ENCODE results near the gene QSOX1. TPM values are rescaled to one million over a fixed set of nuclear protein-coding genes. Genes with fewer than 3 reads are reported as not detected.

QSOX1 gene, protein sequence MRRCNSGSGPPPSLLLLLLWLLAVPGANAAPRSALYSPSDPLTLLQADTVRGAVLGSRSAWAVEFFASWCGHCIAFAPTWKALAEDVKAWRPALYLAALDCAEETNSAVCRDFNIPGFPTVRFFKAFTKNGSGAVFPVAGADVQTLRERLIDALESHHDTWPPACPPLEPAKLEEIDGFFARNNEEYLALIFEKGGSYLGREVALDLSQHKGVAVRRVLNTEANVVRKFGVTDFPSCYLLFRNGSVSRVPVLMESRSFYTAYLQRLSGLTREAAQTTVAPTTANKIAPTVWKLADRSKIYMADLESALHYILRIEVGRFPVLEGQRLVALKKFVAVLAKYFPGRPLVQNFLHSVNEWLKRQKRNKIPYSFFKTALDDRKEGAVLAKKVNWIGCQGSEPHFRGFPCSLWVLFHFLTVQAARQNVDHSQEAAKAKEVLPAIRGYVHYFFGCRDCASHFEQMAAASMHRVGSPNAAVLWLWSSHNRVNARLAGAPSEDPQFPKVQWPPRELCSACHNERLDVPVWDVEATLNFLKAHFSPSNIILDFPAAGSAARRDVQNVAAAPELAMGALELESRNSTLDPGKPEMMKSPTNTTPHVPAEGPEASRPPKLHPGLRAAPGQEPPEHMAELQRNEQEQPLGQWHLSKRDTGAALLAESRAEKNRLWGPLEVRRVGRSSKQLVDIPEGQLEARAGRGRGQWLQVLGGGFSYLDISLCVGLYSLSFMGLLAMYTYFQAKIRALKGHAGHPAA
- total RNA-seq (2021) (69.0 and 69.7 TPM in 2 replicates), Bru-seq, nascent RNA (percentile 60 among the genes with signal in this experiment), BruChase-seq, experiment 1, labeled RNA remaining after a 2-hour chase (percentile 67 among the genes with signal in this experiment), BruChase-seq, experiment 2, labeled RNA remaining after a 6-hour chase (percentile 72 among the genes with signal in this experiment)
- long read RNA-seq, full-length matches to known transcripts = 132 of 188 reads
- long read RNA-seq, partial matches to known transcripts = 26 of 188 reads
- long read RNA-seq, other reads (novel, unspliced or antisense) = 30 of 188 reads

- BruUV-seq (replicated peaks) = no TSS peak
- TF ChIP-seq CTCF (conservative IDR thresholded peaks at IDR 0.05; ENCODE audit: low read depth, low read length) (no peak), EZH2 (IDR thresholded peaks at IDR 0.05; ENCODE audit: borderline replicate concordance, low read depth, low read length, poor library complexity, severe bottlenecking) (no peak)
- intact Hi-C loops (cut with micrococcal nuclease; ENCODE audit: unreplicated experiment) = no loop called here
- no peaks in the 10 kb centered on the region for H3K36me3 ChIP-seq (ENCODE audit: insufficient read depth, low read length, poor library complexity, severe bottlenecking)
- ChIA-PET POLR2A (ENCODE audit: low non-redundant PET) (interaction anchor here (0.6 to 0.7 kb wide), 5 partner anchors 9 to 1933 kb away, joined by 3 to 9 read pairs (median 8); no protein-coding TSS in a partner anchor), CTCF (interaction anchor here (0.6 kb wide), 1 partner anchor 13 kb away, joined by 3 read pairs; no protein-coding TSS in a partner anchor)
- no peaks in the 10 kb centered on the region for H3K27me3 ChIP-seq (replicated peaks; ENCODE audit: insufficient read depth, low read depth, low read length, poor library complexity)
- peak within 1 kb of the TSS; percentile 72 for H3K4me3 ChIP-seq (ENCODE audit: low read depth, low read length, poor library complexity, severe bottlenecking)
- peaks cover 32% of the 10 kb centered on the region for H3K4me1 ChIP-seq (ENCODE audit: insufficient read depth, low read length, poor library complexity, severe bottlenecking)
- peak within 1 kb of the TSS; percentile 90 for H3K27ac ChIP-seq (ENCODE audit: low read depth, low read length, poor library complexity, severe bottlenecking)
- no peaks in the 10 kb centered on the region for H3K9me3 ChIP-seq (ENCODE audit: low read depth, low read length, poor library complexity, severe bottlenecking)
- peak; percentile 88 for DNase-seq (ENCODE audit: low spot score)
Observed at GRCh38 chr1:180154325-180155181, at the start of gene QSOX1. Gene QSOX1, plus strand, starts transcription at chr1:180154869. Its CDS starts 39 bp downstream, at chr1:180154908.

- intact Hi-C loops (cut with micrococcal nuclease; ENCODE audit: unreplicated experiment) = no loop called here
- TSS peak; percentile 18 for BruUV-seq (replicated peaks)
- no peak overlapping the region for H3K27ac ChIP-seq (ENCODE audit: low read depth, low read length, poor library complexity, severe bottlenecking)
Observed at GRCh38 chr1:180112091-180112490, 42.6 kb upstream of the QSOX1 start.

More at GRCh38 chr1:180112091-180112490, 42.6 kb upstream of the QSOX1 start:
- Histone ChIP-seq H3K4me3 (ENCODE audit: low read depth, low read length, poor library complexity, severe bottlenecking) (no peak overlapping the region), H3K4me1 (ENCODE audit: insufficient read depth, low read length, poor library complexity, severe bottlenecking) (no peaks in the 10 kb centered on the region), H3K36me3 (ENCODE audit: insufficient read depth, low read length, poor library complexity, severe bottlenecking) (peaks cover 10% of the 10 kb centered on the region), H3K27me3 (replicated peaks; ENCODE audit: insufficient read depth, low read depth, low read length, poor library complexity) (no peaks in the 10 kb centered on the region), H3K9me3 (ENCODE audit: low read depth, low read length, poor library complexity, severe bottlenecking) (no peaks in the 10 kb centered on the region)
- TF ChIP-seq EZH2 (IDR thresholded peaks at IDR 0.05; ENCODE audit: borderline replicate concordance, low read depth, low read length, poor library complexity, severe bottlenecking) = no peak
- TF ChIP-seq CTCF (conservative IDR thresholded peaks at IDR 0.05; ENCODE audit: low read depth, low read length) = no peak
- POLR2A ChIA-PET (ENCODE audit: low non-redundant PET) = no interaction called here
- DNase-seq (ENCODE audit: low spot score) = no peak
- CTCF ChIA-PET = no interaction called here
